Measurements from ENCODE around the gene PURA.
"Not testable (repeated sequence)": the region's sequence is repeated elsewhere in the genome, so short reads cannot be mapped to it uniquely, and the experiment has no call there.

PURA gene

DNA sequence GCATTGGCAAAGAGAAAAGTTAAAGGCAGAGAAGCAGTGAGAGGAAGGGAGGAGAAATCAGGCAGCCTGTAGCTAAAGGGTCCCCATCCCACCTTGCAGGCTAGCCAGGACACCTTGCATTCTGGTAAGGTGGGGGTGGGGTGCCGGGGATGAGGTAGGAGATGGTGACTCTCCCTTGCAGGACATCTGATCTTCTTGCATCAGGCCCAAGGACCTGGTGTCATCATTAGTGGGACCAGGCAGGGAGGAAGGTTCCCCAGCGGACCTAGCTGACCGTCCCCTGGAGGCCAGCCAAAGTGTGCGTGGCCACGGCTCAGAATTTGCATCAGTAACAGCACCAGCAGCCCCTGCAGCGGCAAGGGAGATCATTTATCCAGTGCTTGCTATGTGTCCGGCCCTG is 39.3 kb downstream of the PURA start:
- in situ Hi-C loops (cut with MboI; ENCODE audit: low pct_unique_long_range_greater_than_20kb, low sequenced_read_pairs) = no loop called here
- no peak for DNase-seq

- DNase-seq = no peak
- in situ Hi-C loops (cut with MboI; ENCODE audit: low pct_unique_long_range_greater_than_20kb, low sequenced_read_pairs) = no loop called here
Measured at GRCh38 chr5:140153905-140154304, 40.0 kb downstream of the PURA start.

- in situ Hi-C loops (cut with MboI; ENCODE audit: low pct_unique_long_range_greater_than_20kb, low sequenced_read_pairs) = not testable (repeated sequence)
Measured at GRCh38 chr5:140154710-140155381, 40.9 kb downstream of the PURA start.

DNA sequence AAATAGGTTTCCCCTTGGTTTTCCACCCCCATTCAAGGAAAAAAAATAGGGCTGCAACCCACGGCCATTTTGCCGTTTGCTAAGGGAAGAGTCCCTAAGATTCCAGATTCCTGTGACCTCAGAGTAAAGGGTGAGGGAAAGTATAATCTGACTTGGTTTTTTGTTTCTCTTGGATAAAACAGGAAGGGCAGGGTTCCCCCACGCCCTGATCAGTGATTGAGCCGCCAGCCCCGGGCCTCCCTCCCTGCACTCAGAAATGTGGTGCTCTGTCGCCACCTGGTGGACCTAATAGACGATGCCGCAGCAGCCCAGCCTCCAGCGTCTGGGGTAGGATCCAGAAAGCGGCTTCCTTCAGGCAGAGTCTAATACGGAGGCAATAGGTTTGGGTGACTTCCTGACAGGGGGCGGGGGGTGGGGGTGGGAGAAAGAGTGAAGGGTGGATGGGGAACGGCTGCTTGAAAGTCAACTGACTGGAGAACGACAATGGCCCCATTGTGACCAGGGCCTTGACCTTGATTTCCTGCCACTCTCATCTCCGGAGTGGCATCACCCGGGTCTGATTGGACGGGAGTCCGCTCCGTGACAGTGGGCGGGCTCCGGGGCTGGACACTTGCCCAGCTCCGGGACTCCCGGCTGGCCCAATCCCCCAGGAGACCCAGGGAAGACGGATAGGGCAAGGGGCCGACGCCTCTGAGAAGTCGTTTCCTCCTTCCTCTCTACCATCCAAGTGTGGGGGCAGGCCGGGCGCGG is 43.3 kb downstream of the PURA start:
- peak; percentile 90 for DNase-seq
- in situ Hi-C loops (cut with MboI; ENCODE audit: low pct_unique_long_range_greater_than_20kb, low sequenced_read_pairs) = no loop called here

More at GRCh38 chr5:140154710-140155381, 40.9 kb downstream of the PURA start:
- DNase-seq = not testable (repeated sequence)

DNA sequence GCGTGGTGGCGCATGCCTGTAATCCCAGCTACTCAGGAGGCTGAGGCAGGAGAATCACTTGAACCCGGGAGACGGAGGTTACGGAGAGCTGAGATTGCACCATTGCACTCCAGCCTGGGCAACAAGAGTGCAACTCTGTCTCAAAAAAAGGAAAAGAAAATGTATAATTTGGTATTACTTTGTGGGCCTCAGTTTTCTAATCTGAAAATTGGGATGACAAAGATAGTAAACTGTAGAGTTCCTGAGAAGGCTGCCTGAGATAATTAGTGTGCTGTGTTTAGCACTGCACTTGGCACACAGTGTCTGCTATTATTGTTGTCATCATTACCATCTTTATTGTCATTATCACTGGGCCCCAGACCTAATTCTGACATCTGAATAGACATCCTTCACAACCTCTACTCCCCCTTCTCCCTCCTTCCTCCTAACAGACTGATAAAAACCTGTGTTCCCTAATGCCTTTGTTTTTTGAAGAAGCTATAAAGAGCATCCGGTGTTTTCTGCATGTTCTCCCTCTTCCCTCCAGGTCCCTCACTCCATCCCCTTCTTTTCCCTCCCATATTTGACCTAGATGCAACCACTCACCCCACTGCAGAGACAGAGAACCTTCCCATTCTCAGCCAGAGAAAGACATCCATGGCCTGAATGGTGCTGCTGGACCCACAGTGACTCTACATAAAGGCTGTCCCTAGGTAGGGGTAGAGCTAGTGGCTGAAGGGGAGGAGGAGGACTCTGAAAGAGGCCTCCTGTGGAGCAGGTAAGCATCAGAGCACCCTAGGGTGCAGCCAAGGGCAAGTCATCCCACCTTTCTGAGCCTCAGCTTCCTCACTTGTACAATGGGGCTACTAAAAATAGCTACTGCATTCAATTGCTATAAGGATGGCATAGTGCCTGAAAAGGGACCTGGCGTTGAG is 45.4 kb downstream of the PURA start:
- in situ Hi-C loops (cut with MboI; ENCODE audit: low pct_unique_long_range_greater_than_20kb, low sequenced_read_pairs) = no loop called here

DNA sequence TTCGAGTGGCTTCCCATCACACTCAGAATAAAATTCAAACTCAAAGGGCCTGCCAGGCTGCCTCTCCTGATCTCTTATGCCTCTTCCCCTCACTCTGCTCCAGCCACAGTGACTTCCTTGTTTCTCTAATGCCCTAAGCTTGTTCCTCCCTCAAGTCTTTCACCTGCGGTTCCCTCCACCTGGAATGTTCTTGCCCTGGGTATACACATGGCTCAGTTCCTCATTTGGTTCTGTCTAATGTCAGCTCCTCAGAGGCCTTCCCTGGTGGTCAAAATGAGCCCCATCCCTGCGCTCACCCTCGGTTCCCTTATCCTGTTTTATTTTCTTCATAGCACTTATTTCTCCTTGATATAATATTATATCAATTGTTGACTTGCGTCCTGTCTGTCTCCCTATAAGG is 48.4 kb downstream of the PURA start:
- DNase-seq = peak; percentile 37
- in situ Hi-C loops (cut with MboI; ENCODE audit: low pct_unique_long_range_greater_than_20kb, low sequenced_read_pairs) = no loop called here

More for the DNA sequence above, 45.4 kb downstream of the PURA start:
- no peak for DNase-seq

GRCh38 chr5:140162781-140163180 is 48.9 kb downstream of the PURA start:
- DNase-seq = no peak
- in situ Hi-C loops (cut with MboI; ENCODE audit: low pct_unique_long_range_greater_than_20kb, low sequenced_read_pairs) = no loop called here

GRCh38 chr5:140165101-140165922 is 51.4 kb downstream of the PURA start:
- DNase-seq = no peak
- in situ Hi-C loops (cut with MboI; ENCODE audit: low pct_unique_long_range_greater_than_20kb, low sequenced_read_pairs) = no loop called here

DNA sequence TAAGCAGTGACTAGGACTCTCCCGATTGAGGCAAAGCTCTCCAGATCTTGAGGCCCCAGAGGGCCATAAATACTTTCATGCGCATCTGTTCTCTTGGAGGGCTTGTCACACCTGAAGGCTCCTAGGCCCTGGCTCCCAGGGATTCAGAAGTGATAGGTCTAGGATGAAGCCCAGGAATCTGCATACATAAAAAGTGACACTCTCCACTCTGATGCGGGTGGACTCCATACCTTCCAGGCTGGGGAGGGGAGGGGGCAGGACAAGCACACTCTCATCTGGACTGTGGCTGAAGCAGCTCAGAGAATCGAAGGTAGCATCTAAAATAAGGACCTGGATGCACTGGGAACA is 52.0 kb downstream of the PURA start:
- in situ Hi-C loops (cut with MboI; ENCODE audit: low pct_unique_long_range_greater_than_20kb, low sequenced_read_pairs) = no loop called here
- DNase-seq = no peak

DNA sequence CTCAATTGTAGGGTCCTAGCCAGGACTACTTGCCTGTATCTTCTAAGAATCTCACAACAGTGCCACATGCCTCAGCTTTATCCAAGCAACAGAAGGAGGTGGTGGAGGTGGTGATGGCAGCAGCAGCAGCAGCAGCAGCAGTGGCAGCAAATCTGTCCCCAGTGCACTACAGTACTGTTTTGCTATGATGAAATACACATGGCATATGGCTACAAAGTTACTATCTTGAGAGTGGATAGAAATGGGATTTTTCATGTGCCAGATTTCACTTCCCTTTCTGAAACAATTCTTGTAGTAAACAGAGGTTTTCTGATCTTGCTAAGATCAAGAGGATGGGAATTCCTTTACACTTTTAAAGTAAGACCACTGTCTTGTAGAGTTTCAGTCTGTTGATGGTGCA is 53.0 kb downstream of the PURA start:
- in situ Hi-C loops (cut with MboI; ENCODE audit: low pct_unique_long_range_greater_than_20kb, low sequenced_read_pairs) = no loop called here
- DNase-seq = no peak

DNA sequence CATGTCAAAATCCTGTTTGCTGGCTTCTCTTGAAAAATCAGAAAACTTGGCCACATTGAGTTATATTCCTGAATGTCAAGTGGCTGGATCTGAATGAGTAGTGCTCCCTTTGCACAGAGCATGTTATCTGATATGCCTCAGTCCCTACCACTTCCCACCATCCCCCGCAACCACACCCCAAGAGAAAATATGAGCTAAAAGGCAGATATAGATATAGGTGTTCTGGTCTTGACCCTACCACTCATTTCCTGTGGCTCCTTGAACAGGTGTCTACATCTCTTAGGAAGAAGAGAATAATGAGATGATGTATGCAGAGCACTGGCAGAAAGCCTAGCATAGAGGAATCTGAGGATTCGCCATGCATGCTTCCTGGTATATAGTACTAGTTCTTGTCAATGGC is 54.5 kb downstream of the PURA start:
- in situ Hi-C loops (cut with MboI; ENCODE audit: low pct_unique_long_range_greater_than_20kb, low sequenced_read_pairs) = no loop called here
- no peak for DNase-seq

DNA sequence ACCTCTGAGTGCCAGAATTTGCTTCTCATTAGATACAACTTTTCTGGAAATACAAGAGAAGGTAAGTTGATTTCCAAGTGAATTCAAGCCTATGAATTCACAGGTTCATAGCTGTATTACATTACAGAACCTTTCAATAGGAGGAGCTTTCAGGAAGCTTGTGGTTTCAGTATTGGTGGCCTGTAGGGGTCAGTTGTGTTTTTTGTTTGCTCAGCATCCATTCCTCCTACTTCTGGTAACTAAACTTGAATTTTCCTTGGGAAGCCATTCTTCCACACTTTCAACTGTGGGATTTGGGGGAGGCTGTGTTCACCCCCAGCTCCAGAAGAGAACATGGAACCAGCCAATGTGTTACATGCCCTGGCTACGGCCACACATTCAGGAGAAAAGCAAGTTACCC is 55.5 kb downstream of the PURA start:
- no peak for DNase-seq
- in situ Hi-C loops (cut with MboI; ENCODE audit: low pct_unique_long_range_greater_than_20kb, low sequenced_read_pairs) = no loop called here

DNA sequence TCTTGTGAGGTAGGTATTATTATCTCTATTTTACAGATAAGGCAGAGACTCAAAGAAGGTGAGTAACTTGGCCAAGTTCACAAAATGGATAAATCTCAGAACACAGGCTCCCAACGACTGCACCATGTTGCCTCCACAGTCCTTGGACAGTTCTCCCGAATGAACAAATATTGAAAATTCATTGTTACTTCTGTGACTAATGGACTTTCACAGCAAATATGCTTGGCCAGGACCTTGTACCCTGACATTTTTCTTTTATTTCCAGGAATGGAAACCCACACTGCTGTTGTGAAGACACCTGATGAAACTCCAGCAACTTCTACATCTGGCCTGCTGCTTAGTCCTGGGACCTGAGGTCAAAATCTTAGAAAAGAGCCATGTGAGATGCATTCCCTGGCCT is 58.6 kb downstream of the PURA start:
- no peak for DNase-seq
- in situ Hi-C loops (cut with MboI; ENCODE audit: low pct_unique_long_range_greater_than_20kb, low sequenced_read_pairs) = no loop called here

- DNase-seq = no peak
- in situ Hi-C loops (cut with MboI; ENCODE audit: low pct_unique_long_range_greater_than_20kb, low sequenced_read_pairs) = no loop called here
Measured at GRCh38 chr5:140174014-140174413, 60.1 kb downstream of the PURA start.

GRCh38 chr5:140174465-140175366 is 60.8 kb downstream of the PURA start, which contains the start of gene CYSTM1:
TSS of gene CYSTM1 (plus strand) at chr5:140175188. CDS start at chr5:140194466, 19,278 bp downstream.
- peak; percentile 95 for DNase-seq
- in situ Hi-C loops (cut with MboI; ENCODE audit: low pct_unique_long_range_greater_than_20kb, low sequenced_read_pairs) = no loop called here

Measured in KBM-7 (cell line).